IMR-90 (cell line): ENCODE measurements around the gene RAB33B.

Experiments
- BHLHE40 ChIP-seq: fragments of 150-350 bp; IDR thresholded peaks from 2 replicates; pipeline ENCODE4 v1.6.1; 2016; ENCODE audit warnings: mild to moderate bottlenecking, low read depth, low read length
- CEBPB ChIP-seq: IDR thresholded peaks from 2 replicates; pipeline ENCODE4 v1.6.1; 2012; ENCODE audit warnings: low read depth, low read length, improper control_type of control experiment
- CHD1 ChIP-seq: IDR thresholded peaks from 2 replicates; pipeline ENCODE4 v1.6.1; 2012; ENCODE audit warnings: low read depth, low read length, improper control_type of control experiment
- CTCF ChIP-seq: conservative IDR thresholded peaks from 2 replicates; pipeline ENCODE4 v1.5.1; 2012; ENCODE audit warnings: mild to moderate bottlenecking, low read depth, low read length, improper control_type of control experiment
- FOS ChIP-seq: fragments of 150-350 bp; IDR thresholded peaks from 2 replicates; pipeline ENCODE4 v1.6.1; 2016; ENCODE audit warnings: low read depth, low read length
- MAFK ChIP-seq: IDR thresholded peaks from 2 replicates; pipeline ENCODE4 v1.6.1; 2012; ENCODE audit warnings: low read depth, low read length, improper control_type of control experiment
- MXI1 ChIP-seq: IDR thresholded peaks from 2 replicates; pipeline ENCODE4 v1.6.1; 2012; ENCODE audit warnings: low read depth, mild to moderate bottlenecking, low read length, moderate library complexity, borderline replicate concordance
- NFE2L2 ChIP-seq: fragments of 150-350 bp; IDR thresholded peaks from 2 replicates; pipeline ENCODE4 v1.6.1; 2016; ENCODE audit warnings: low read depth, mild to moderate bottlenecking, low read length
- POLR2A ChIP-seq: IDR thresholded peaks from 2 replicates; pipeline ENCODE4 v1.6.1; 2012; ENCODE audit warnings: mild to moderate bottlenecking, low read depth, low read length
- RAD21 ChIP-seq: IDR thresholded peaks from 2 replicates; pipeline ENCODE4 v1.6.1; 2012; ENCODE audit warnings: low read length, improper control_type of control experiment
- RCOR1 ChIP-seq: IDR thresholded peaks from 2 replicates; pipeline ENCODE4 v1.6.1; 2012; ENCODE audit warnings: mild to moderate bottlenecking, low read length, improper control_type of control experiment; ENCODE audit not compliant: insufficient replicate concordance
- RFX5 ChIP-seq: IDR thresholded peaks from 2 replicates; pipeline ENCODE4 v1.8.0; 2012; ENCODE audit warnings: low read depth, mild to moderate bottlenecking, low read length, moderate library complexity
- USF2 ChIP-seq: fragments of 150-350 bp; IDR thresholded peaks from 2 replicates; pipeline ENCODE4 v1.6.1; 2017; ENCODE audit warnings: mild to moderate bottlenecking, antibody characterized with exemption, low read length, low read depth

GRCh38 chr4:139470295-139470694 is 16.4 kb downstream of the RAB33B start:
- TF ChIP-seq POLR2A (no peak), CTCF (no peak), MAFK (no peak), CEBPB (no peak), FOS (no peak), RCOR1 (no peak), RAD21 (no peak), USF2 (no peak), RFX5 (no peak), NFE2L2 (no peak), MXI1 (no peak), BHLHE40 (no peak), CHD1 (no peak)
